HG02798 (cell line): ENCODE measurements around the gene EXTL2.
"Not testable (repeated sequence)": the region's sequence is repeated elsewhere in the genome, so short reads cannot be mapped to it uniquely, and the experiment has no call there.

Source experiments
- ATAC-seq: cut with Tn5 transposase; IDR thresholded peaks from one replicate; pipeline ENCODE4 v1.9.1; 2021; ENCODE audit warnings: mild to moderate bottlenecking; ENCODE audit not compliant: unreplicated experiment, poor library complexity

Gene EXTL2

GRCh38 chr1:100904528-100904927 lies 9.9 kb upstream of the EXTL2 start:
- no peak for ATAC-seq

GRCh38 chr1:100903777-100904176 lies 9.1 kb upstream of the EXTL2 start:
- ATAC-seq, result no peak

GRCh38 chr1:100902365-100902764 lies 7.7 kb upstream of the EXTL2 start:
- ATAC-seq, result no peak

- peak; percentile 47 for ATAC-seq
Measured at GRCh38 chr1:100896481-100896982, 1.9 kb upstream of the EXTL2 start.

- peak; percentile 85 for ATAC-seq
Measured at GRCh38 chr1:100895540-100896480, 1.2 kb upstream of the EXTL2 start, which contains the start of gene SLC30A7. Gene SLC30A7, plus strand, starts transcription at chr1:100896090. Its CDS starts 173 bp downstream, at chr1:100896263.

GRCh38 chr1:100893718-100894117 lies 924 bp downstream of the EXTL2 start:
- no peak for ATAC-seq

GRCh38 chr1:100892554-100892953 lies 2.1 kb downstream of the EXTL2 start:
- ATAC-seq, result no peak

GRCh38 chr1:100891380-100891779 lies 3.3 kb downstream of the EXTL2 start:
- ATAC-seq, result no peak

- ATAC-seq, result not testable (repeated sequence)
Measured at GRCh38 chr1:100889869-100890482, 4.7 kb downstream of the EXTL2 start.

- ATAC-seq, result not testable (repeated sequence)
Measured at GRCh38 chr1:100889007-100889406, 5.6 kb downstream of the EXTL2 start.

- no peak for ATAC-seq
Measured at GRCh38 chr1:100883963-100884362, 10.7 kb downstream of the EXTL2 start.

- no peak for ATAC-seq
Measured at GRCh38 chr1:100882698-100883097, 11.9 kb downstream of the EXTL2 start.

GRCh38 chr1:100881687-100882086 lies 13.0 kb downstream of the EXTL2 start:
- no peak for ATAC-seq

GRCh38 chr1:100879422-100879821 lies 15.2 kb downstream of the EXTL2 start:
- ATAC-seq, result no peak

- ATAC-seq, result no peak
Measured at GRCh38 chr1:100876291-100876690, 18.4 kb downstream of the EXTL2 start.

- no peak for ATAC-seq
Measured at GRCh38 chr1:100875228-100875627, 19.4 kb downstream of the EXTL2 start.

- no peak for ATAC-seq
Measured at GRCh38 chr1:100874433-100874832, 20.2 kb downstream of the EXTL2 start.

GRCh38 chr1:100869996-100870395 lies 24.6 kb downstream of the EXTL2 start:
- peak; percentile 58 for ATAC-seq

GRCh38 chr1:100868364-100868995 lies 26.2 kb downstream of the EXTL2 start:
- no peak for ATAC-seq

GRCh38 chr1:100866901-100867206 lies 27.8 kb downstream of the EXTL2 start:
- no peak for ATAC-seq
